GM12891 (cell line): ENCODE results near the gene GAL3ST1. TPM values are rescaled to one million over a fixed set of nuclear protein-coding genes. Genes with fewer than 3 reads are reported as not detected.
A peak's percentile ranks its signal among the peaks of the same experiment; 100 is the strongest.
"Not testable (repeated sequence)": the region's sequence is repeated elsewhere in the genome, so short reads cannot be mapped to it uniquely, and the experiment has no call there.

Experiments
- DNase-seq: peaks from one replicate; pipeline ENCODE4 v3.0.0; 2011; ENCODE audit warnings: low spot score; ENCODE audit not compliant: insufficient read length
- FAIRE-seq: peaks from 2 replicates; lab custom pipeline; 2011; peaks lifted over from hg19 to GRCh38; lab: Jason Lieb, UNC
- PAX5 ChIP-seq: IDR thresholded peaks from 2 replicates; pipeline ENCODE4 v1.6.1; 2011; ENCODE audit warnings: low read length, moderate library complexity, mild to moderate bottlenecking; ENCODE audit not compliant: insufficient read depth, severe bottlenecking
- POLR2A ChIP-seq: IDR thresholded peaks from 2 replicates; pipeline ENCODE4 v1.6.1; 2011; ENCODE audit warnings: low read depth, low read length, control low read depth
- POLR2AphosphoS5 ChIP-seq: IDR thresholded peaks from 2 replicates; pipeline ENCODE4 v1.6.1; 2011; ENCODE audit warnings: low read depth, low read length, control low read depth
- POU2F2 ChIP-seq: IDR thresholded peaks from 2 replicates; pipeline ENCODE4 v1.6.1; 2011; ENCODE audit warnings: low read depth, mild to moderate bottlenecking, control low read depth, low read length, moderate library complexity
- SPI1 ChIP-seq: IDR thresholded peaks from 2 replicates; pipeline ENCODE4 v1.6.1; 2011; ENCODE audit warnings: low read depth, low read length, control low read depth
- TAF1 ChIP-seq: IDR thresholded peaks from 2 replicates; pipeline ENCODE4 v1.6.1; 2011; ENCODE audit warnings: low read depth, low read length, control low read depth
- polyA plus RNA-seq: library from polyadenylated mRNA; unstranded; fragments of >200 nt; gene quantifications from one replicate; pipeline ENCODE4 v1.2.1, GENCODE V29; 2012; ENCODE audit warnings: low read depth, missing spikeins, inconsistent platforms; ENCODE audit not compliant: missing spikeins

Gene GAL3ST1, protein sequence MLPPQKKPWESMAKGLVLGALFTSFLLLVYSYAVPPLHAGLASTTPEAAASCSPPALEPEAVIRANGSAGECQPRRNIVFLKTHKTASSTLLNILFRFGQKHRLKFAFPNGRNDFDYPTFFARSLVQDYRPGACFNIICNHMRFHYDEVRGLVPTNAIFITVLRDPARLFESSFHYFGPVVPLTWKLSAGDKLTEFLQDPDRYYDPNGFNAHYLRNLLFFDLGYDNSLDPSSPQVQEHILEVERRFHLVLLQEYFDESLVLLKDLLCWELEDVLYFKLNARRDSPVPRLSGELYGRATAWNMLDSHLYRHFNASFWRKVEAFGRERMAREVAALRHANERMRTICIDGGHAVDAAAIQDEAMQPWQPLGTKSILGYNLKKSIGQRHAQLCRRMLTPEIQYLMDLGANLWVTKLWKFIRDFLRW
- 0.05 TPM for polyA plus RNA-seq

DNA sequence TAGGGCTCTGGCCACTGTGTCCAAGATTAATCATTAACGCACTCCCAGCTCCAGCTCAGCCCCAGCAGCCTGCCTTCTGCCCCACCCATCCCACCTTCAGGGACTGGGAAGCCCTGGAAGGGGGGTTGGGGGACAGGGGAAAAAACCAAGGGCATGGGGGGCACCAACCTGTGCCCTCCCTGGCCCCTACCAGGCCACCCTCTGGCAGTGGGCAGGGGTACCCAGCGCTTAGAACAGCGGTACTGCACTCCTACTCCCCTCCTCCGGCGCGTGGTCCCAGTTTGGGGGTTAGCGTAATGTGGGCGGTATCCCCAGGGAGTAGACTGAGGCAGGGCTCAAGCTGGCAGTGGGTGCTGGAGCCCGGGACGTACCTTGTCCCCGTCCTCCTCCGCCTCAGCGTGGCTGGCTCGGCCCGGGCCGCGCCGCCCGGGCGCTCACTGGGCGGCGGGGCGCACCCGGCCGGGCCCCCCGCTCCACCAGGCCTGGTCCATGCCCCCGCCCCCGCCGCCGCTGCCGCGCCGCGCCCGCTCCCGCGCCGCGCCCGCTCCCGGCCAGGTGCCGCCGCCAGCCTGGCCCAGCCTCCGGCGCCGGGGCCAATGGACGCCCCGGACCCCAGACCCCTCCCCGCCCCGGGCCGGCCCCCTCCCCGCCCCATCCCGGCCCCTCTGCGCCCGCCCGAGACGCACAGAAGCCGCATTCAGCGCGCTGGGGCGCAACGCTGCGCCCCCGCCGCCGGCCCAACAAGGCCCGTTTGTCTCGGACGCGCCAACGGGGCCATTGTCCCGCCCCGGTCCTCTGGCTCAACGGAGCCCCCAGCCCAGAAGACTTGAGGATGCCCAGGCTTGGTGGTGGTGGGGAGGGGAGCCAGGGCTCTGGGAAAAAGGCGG lies at the start of gene GAL3ST1:
Gene GAL3ST1, minus strand, starts transcription at position 571 of the 887 bp plus-strand sequence. CDS start 17,273 bp downstream, outside the sequence.
- no peak for FAIRE-seq
- no peak for TF ChIP-seq POU2F2
- TF ChIP-seq POLR2A = no peak
- no peak for TF ChIP-seq POLR2AphosphoS5
- no peak for TF ChIP-seq PAX5
- no peak for TF ChIP-seq TAF1
- no peak for TF ChIP-seq SPI1
- no peak for DNase-seq

DNA sequence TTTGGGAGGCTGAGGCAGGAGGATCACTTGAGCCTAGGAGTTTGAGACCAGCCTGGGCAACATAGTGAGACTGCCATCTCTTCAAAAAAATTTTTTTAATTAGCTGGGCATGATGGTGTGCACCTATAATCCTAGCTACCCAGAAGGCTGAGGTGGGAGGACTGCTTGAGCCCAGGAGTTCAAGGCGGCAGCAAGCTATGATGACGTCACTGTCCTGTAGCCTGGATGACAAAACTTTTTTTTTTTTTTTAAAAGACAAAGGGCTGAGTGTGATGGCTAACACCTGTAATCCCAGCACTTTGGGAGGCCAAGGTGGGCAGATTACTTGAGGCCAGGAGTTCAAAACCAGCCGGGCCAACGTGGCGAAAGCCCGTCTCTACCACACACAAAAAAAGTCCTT lies 45.4 kb upstream of the GAL3ST1 start:
- FAIRE-seq, DNase-seq: not testable (repeated sequence)

DNA sequence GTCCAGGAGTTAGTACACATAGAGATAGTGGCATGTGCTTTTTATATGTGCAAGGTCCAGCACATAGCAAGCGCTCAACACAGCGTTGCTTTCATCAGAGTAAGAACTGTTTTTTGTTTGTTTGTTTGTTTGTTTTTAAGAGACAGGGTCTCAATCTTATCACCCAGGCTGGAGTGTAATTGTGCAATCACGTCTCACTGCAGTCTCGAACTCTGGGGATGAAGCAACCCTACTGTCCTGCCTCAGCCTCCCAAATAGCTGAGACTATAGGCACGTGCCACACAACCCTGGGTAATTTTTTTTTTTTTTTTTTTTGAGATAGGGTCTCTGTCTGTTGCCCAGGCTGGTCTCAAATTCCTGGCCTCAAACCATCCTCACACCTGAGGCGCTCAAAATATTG lies 43.4 kb upstream of the GAL3ST1 start:
- no peak for TF ChIP-seq SPI1
- no peak for TF ChIP-seq POU2F2
- no peak for TF ChIP-seq POLR2A
- TF ChIP-seq TAF1 = no peak
- no peak for TF ChIP-seq PAX5
- TF ChIP-seq POLR2AphosphoS5 = no peak
- FAIRE-seq (no peak), DNase-seq (no peak)

DNA sequence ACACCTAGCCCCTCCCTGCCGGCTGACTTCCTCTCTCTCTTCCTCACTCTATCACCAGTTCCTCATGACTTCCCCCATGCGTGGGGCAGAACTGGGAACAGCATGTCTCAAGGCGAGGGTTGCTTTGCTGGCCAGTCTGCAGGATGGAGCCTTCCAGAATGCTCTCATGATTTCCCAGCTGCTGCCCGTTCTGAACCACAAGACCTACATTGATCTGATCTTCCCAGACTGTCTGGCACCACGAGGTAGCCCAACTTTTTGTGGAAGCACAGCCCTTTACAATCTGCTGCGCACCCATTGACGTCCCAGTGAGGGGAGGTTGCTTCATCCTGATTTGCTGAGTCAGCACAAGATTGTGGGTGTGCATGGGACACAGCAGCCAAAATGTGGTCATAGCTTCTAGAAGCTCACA lies 41.1 kb upstream of the GAL3ST1 start:
- FAIRE-seq (no peak), DNase-seq (no peak)
- TF ChIP-seq SPI1 (no peak), POLR2A (no peak), PAX5 (no peak), POU2F2 (no peak), POLR2AphosphoS5 (no peak), TAF1 (no peak)

DNA sequence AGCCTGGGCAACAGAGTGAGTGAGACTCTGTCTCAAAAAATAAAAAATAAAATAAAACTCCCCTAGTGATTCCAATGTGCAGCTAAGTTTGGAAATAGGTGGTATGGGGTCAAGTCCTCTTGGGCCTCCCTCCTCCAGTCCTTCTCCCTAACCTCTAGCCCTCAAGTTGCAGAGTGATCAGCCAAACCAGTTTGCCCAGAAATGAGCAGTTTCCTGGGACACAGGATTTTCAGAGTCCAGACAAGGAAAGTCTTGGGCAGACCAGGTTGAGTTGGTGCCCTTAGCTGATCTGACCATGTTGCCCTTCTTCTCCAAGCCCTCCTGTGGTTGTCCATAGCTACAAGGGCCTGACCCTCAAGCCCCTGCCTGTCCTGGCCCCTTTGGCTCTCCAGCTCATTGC lies 40.4 kb upstream of the GAL3ST1 start:
- DNase-seq (no peak), FAIRE-seq (no peak)
- TF ChIP-seq POLR2A = no peak
- no peak for TF ChIP-seq SPI1
- TF ChIP-seq POLR2AphosphoS5 = no peak
- TF ChIP-seq TAF1 = no peak
- no peak for TF ChIP-seq PAX5
- no peak for TF ChIP-seq POU2F2

DNA sequence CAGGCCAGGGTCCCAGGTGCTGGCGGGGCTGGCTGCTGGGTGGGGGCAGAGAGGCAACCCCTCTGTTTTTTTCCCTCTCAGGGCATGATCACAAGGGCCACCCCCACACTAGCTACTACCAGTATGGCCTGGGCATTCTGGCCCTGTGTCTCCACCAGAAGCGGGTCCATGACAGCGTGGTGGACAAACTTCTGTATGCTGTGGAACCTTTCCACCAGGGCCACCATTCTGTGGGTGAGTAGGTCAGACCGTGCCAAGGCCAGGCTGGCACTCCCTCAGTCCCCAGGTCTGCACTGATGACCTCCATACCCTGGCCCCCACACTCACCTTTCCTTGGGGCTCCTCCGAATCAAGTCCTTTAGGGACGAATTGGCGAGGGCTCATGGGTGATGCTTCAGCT lies 39.8 kb upstream of the GAL3ST1 start:
- TF ChIP-seq TAF1 = no peak
- TF ChIP-seq SPI1 = no peak
- no peak for TF ChIP-seq POU2F2
- DNase-seq (no peak), FAIRE-seq (no peak)

DNA sequence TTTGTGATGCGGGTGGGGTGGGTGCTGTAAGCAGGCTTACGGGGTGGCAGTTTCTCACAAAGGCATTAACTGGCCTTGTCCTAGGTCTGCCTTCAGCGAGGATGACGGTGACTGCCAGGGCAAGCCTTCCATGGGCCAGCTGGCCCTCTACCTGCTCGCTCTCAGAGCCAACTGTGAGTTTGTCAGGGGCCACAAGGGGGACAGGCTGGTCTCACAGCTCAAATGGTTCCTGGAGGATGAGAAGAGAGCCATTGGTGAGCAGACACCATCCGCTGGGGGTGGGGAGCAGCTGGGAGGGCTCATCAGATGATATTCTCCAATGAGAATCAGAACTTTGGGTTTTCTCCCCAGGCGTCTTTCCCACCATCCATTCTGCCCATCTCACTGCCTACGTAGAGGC lies 38.3 kb upstream of the GAL3ST1 start:
- FAIRE-seq = no peak
- no peak for DNase-seq
- no peak for TF ChIP-seq PAX5
- no peak for TF ChIP-seq TAF1
- TF ChIP-seq POLR2AphosphoS5 = no peak
- TF ChIP-seq POU2F2 = no peak
- TF ChIP-seq SPI1 = no peak
- no peak for TF ChIP-seq POLR2A

DNA sequence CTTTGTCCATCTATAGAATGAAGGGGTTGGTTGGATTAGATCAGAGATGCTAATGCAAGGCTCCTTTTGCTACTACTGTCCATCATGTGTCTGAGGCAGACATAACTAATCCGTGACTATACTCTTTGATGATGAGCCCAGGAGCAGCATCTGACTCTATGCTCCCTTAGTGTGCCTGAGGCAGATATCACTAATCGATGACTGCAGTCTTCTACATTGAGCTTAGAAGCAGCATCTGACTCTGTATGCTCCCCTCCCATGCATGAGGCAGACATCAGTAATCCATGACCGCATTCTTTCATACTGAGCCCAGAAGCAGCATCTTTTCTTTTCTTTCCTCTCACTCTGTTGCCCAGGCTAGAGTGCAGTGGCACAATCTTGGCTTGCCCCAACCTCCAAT lies 36.7 kb upstream of the GAL3ST1 start:
- FAIRE-seq (peak; percentile 13), DNase-seq (no peak)
- TF ChIP-seq SPI1 (no peak), POLR2A (no peak), POU2F2 (no peak), POLR2AphosphoS5 (no peak), PAX5 (no peak), TAF1 (no peak)

DNA sequence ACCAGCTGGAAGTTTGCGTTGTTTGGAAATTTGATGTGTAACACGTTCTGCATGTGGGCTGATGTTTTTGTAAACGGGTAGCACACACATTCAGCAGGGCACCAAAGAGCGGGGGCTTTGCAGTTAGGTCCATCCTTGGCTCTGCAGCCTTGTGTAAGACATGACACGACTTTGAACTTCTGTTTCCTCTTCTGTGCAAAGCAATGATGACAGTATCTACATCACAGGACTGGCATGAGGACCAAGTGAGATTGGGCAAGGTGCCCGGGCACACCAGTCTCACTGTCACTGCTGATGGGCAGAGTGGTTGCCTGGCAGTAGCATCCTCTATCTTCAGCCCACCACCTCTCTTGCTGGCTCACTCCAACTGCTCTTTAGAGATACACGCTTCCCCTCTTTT lies 35.8 kb upstream of the GAL3ST1 start:
- TF ChIP-seq POLR2AphosphoS5 (no peak), POLR2A (no peak), SPI1 (no peak), PAX5 (no peak), POU2F2 (no peak), TAF1 (no peak)
- peak; percentile 26 for FAIRE-seq
- no peak for DNase-seq
